Astrocyte of the spinal cord (primary cell): Measurements from ENCODE around the gene PLAAT2.

ENCODE experiments used
- DNase-seq: peaks from one replicate; pipeline ENCODE4 v3.0.0; 2011; ENCODE audit warnings: low read depth, low spot score
- H3K4me3 ChIP-seq: 2 replicates; pipeline ENCODE4 v1.5.1; 2011; ENCODE audit warnings: low read depth, mild to moderate bottlenecking, low read length, moderate library complexity
- CTCF ChIP-seq: IDR thresholded peaks from 2 replicates; pipeline ENCODE4 v1.5.1; 2012; ENCODE audit warnings: low read depth, mild to moderate bottlenecking, low read length, inconsistent platforms
- in situ Hi-C: cut with HindIII; loops from 2 replicates; pipeline ENCODE4 v1.10.0; 2017; ENCODE audit warnings: low sequenced_read_pairs

Gene PLAAT2

GRCh38 chr11:63564784-63565350 lies 1.7 kb upstream of the PLAAT2 start:
- in situ Hi-C loops = no loop called here
- no peak for TF ChIP-seq CTCF
- no peak for DNase-seq
- H3K4me3 ChIP-seq = no peak overlapping the region

- in situ Hi-C loops = no loop called here
- H3K4me3 ChIP-seq = no peak overlapping the region
- no peak for TF ChIP-seq CTCF
- no peak for DNase-seq
Observed at GRCh38 chr11:63564056-63564774, 1.0 kb upstream of the PLAAT2 start.

- no peak for TF ChIP-seq CTCF
- in situ Hi-C loops = no loop called here
- no peak overlapping the region for H3K4me3 ChIP-seq
- no peak for DNase-seq
Observed at GRCh38 chr11:63560506-63561180, 2.5 kb downstream of the PLAAT2 start.

GRCh38 chr11:63558459-63559157 lies 4.6 kb downstream of the PLAAT2 start:
- TF ChIP-seq CTCF = no peak
- in situ Hi-C loops = no loop called here
- DNase-seq = no peak
- no peak overlapping the region for H3K4me3 ChIP-seq

GRCh38 chr11:63557570-63557969 lies 5.6 kb downstream of the PLAAT2 start:
- H3K4me3 ChIP-seq = no peak overlapping the region
- no peak for DNase-seq
- no peak for TF ChIP-seq CTCF
- in situ Hi-C loops = no loop called here

- no peak overlapping the region for H3K4me3 ChIP-seq
- in situ Hi-C loops = no loop called here
- no peak for DNase-seq
- TF ChIP-seq CTCF = no peak
Observed at GRCh38 chr11:63556404-63557013, 6.7 kb downstream of the PLAAT2 start.
